ENCODE results near the gene ACTR1B. TPM values are rescaled to one million over a fixed set of nuclear protein-coding genes. Genes with fewer than 3 reads are reported as not detected.
A peak's percentile ranks its signal among the peaks of the same experiment; 100 is the strongest.

ACTR1B gene
- total and polyA plus RNA-seq, 2 of the 4 experiments (the other 2 are of a cell fraction): 40.5 to 68.8 TPM

- no peak overlapping the region for H2BK5ac ChIP-seq (ENCODE audit: low read depth, low read length, poor library complexity, severe bottlenecking)
- TF ChIP-seq RAD21 (IDR thresholded peaks at IDR 0.05; ENCODE audit: low read length) (no peak), RFX5 (IDR thresholded peaks at IDR 0.05; ENCODE audit: low read depth, low read length) (no peak)
- intact Hi-C loops (cut with micrococcal nuclease): no loop called here
- H2BK120ac ChIP-seq (ENCODE audit: low read depth, low read length): no peak overlapping the region
- ChIA-PET POLR2A (ENCODE audit: unreplicated experiment) (no interaction called here), CTCF (no interaction called here)
- no peak overlapping the region for H3K4me3 ChIP-seq (ENCODE audit: insufficient read depth, low read depth, low read length)
- no peak overlapping the region for H2BK20ac ChIP-seq (ENCODE audit: low read depth, low read length)
- in situ Hi-C loops (cut with MboI; ENCODE audit: low sequenced_read_pairs): loop anchor here (25.0 kb wide), 1 partner anchor 1594 kb away; no protein-coding TSS in a partner anchor
- H3K79me1 ChIP-seq (ENCODE audit: low read depth in 1 of 2, low read length in 2 of 2): peaks cover under 1 to 30% of the 10 kb centered on the region in 2 experiments; a peak in 2 of 4 replicates
- no peak overlapping the region for H2AK9ac ChIP-seq (replicated peaks; ENCODE audit: low read depth, low read length, poor library complexity)
- no peak for ATAC-seq (ENCODE audit: low read depth)
- no peak overlapping the region for H3K9ac ChIP-seq (ENCODE audit: low read depth, low read length)
- TSS peak; percentile 85 for BruUV-seq (replicated peaks)
- H3K9me1 ChIP-seq (ENCODE audit: insufficient read depth, low read length): peaks cover 6% of the 10 kb centered on the region; the same call in 1 of the 2 replicates
- H3K14ac ChIP-seq (replicated peaks; ENCODE audit: low read depth, low read length): no peak overlapping the region
- H2AK5ac ChIP-seq (ENCODE audit: low read depth, low read length): no peak overlapping the region
- no CpG with 5 or more reads among the region's 7 CpGs for WGBS, 2 experiments (ENCODE audit: extremely low coverage in 2 of 2, insufficient read length in 1 of 2)
- H2BK15ac ChIP-seq (ENCODE audit: low read depth, low read length): no peak overlapping the region
- no peak overlapping the region for H3K18ac ChIP-seq (ENCODE audit: low read depth, low read length)
- peaks cover 45% of the 10 kb centered on the region for H3K36me3 ChIP-seq (ENCODE audit: control insufficient read depth, insufficient read depth, low read length)
- no peak overlapping the region for H3K27ac ChIP-seq (ENCODE audit: insufficient read depth, low read length)
- no peak overlapping the region for H4K5ac ChIP-seq (ENCODE audit: low read depth, low read length)
- H2AFZ ChIP-seq (replicated peaks; ENCODE audit: low read length, poor library complexity): peak overlapping the region; percentile 24
- H3K9me3 ChIP-seq (ENCODE audit: control insufficient read depth, insufficient read depth, low read length): peaks cover 15% of the 10 kb centered on the region
- peaks cover 1% of the 10 kb centered on the region; the same call in 1 of the 2 replicates for H3K4me1 ChIP-seq (ENCODE audit: control insufficient read depth, insufficient read depth, low read length)
- no peaks in the 10 kb centered on the region for H3K27me3 ChIP-seq (ENCODE audit: control insufficient read depth, insufficient read depth, low read length)
- dilution Hi-C loops (cut with HindIII; ENCODE audit: low sequenced_read_pairs, unreplicated experiment): no loop called here
- H4K91ac ChIP-seq (ENCODE audit: insufficient read depth, low read depth, low read length): no peak overlapping the region
- no peaks in the 10 kb centered on the region for H4K20me1 ChIP-seq (ENCODE audit: insufficient read depth, low read length)
- no peak overlapping the region for H3K56ac ChIP-seq (ENCODE audit: extremely low read depth, insufficient read depth, low read length)
- H4K8ac ChIP-seq (ENCODE audit: low read depth in 2 of 2, low read length in 2 of 2): no peak overlapping the region
- no peak overlapping the region for H3K23ac ChIP-seq (ENCODE audit: low read depth, low read length)
- no peak overlapping the region for H3K4ac ChIP-seq (ENCODE audit: low read depth, low read length)
- DNase-seq: no peak
- no peak overlapping the region for H3K4me2 ChIP-seq (ENCODE audit: low read depth, low read length)
Measured at GRCh38 chr2:97656129-97656755, 7.6 kb downstream of the ACTR1B start.
